ENCODE measurements around the gene ITPKC.
"Not testable (repeated sequence)": the region's sequence is repeated elsewhere in the genome, so short reads cannot be mapped to it uniquely, and the experiment has no call there.

ITPKC gene

GRCh38 chr19:40758491-40758890 is 41.6 kb downstream of the ITPKC start:
- no peak overlapping the region for H3K56ac ChIP-seq (ENCODE audit: low read length)
- no peak overlapping the region for H3K18ac ChIP-seq (ENCODE audit: low read length)
- no peak overlapping the region for H3K27ac ChIP-seq (ENCODE audit: low read depth, low read length)
- H3K79me2 ChIP-seq (ENCODE audit: control insufficient read depth, insufficient read depth, low read length) = peaks cover 45% of the 10 kb centered on the region
- no peak overlapping the region for H4K5ac ChIP-seq (ENCODE audit: low read length)
- no peaks in the 10 kb centered on the region for H3K27me3 ChIP-seq (ENCODE audit: insufficient read depth, low read length, poor library complexity)
- no CpG with 5 or more reads among the region's 3 CpGs for WGBS (ENCODE audit: extremely low coverage, insufficient coverage, low lambda C conversion rate)
- no peak for DNase-seq
- H3K36me3 ChIP-seq (ENCODE audit: control insufficient read depth, insufficient read depth, low read length) = peaks cover 31% of the 10 kb centered on the region
- no peak overlapping the region for H2BK120ac ChIP-seq (ENCODE audit: low read depth, low read length)
- no peak overlapping the region for H3K23ac ChIP-seq (ENCODE audit: low read length)
- H3K4ac ChIP-seq (ENCODE audit: low read depth, low read length) = no peak overlapping the region
- peaks cover 4% of the 10 kb centered on the region for H3K4me1 ChIP-seq (ENCODE audit: control insufficient read depth, low read depth, low read length)
- H3K9ac ChIP-seq (ENCODE audit: low read length) = no peak overlapping the region
- no peak overlapping the region for H3K4me2 ChIP-seq (ENCODE audit: low read length)
- no peak overlapping the region for H2BK5ac ChIP-seq (ENCODE audit: low read length)
- peaks cover 17% of the 10 kb centered on the region for H3K79me1 ChIP-seq (ENCODE audit: low read length)
- H2BK15ac ChIP-seq (replicated peaks; ENCODE audit: low read depth) = no peak overlapping the region
- no peak overlapping the region for H2AK5ac ChIP-seq (ENCODE audit: low read length)
- no peak overlapping the region for H4K8ac ChIP-seq (ENCODE audit: low read depth, low read length)
- H3K4me3 ChIP-seq (ENCODE audit: low read length) = no peak overlapping the region

GRCh38 chr19:40759352-40759751 is 42.4 kb downstream of the ITPKC start:
- Histone ChIP-seq H2AK5ac (ENCODE audit: low read length) (no peak overlapping the region), H2BK15ac (replicated peaks; ENCODE audit: low read depth) (no peak overlapping the region), H2BK120ac (ENCODE audit: low read depth, low read length) (no peak overlapping the region), H3K4me3 (ENCODE audit: low read length) (no peak overlapping the region), H3K4ac (ENCODE audit: low read depth, low read length) (no peak overlapping the region), H3K79me1 (ENCODE audit: low read length) (peaks cover 17% of the 10 kb centered on the region), H3K18ac (ENCODE audit: low read length) (no peak overlapping the region), H3K23ac (ENCODE audit: low read length) (no peak overlapping the region), H3K36me3 (ENCODE audit: control insufficient read depth, insufficient read depth, low read length) (peaks cover 39% of the 10 kb centered on the region), H3K56ac (ENCODE audit: low read length) (no peak overlapping the region), H3K4me2 (ENCODE audit: low read length) (no peak overlapping the region), H3K9ac (ENCODE audit: low read length) (no peak overlapping the region), H2BK5ac (ENCODE audit: low read length) (no peak overlapping the region), H4K5ac (ENCODE audit: low read length) (no peak overlapping the region), H3K27ac (ENCODE audit: low read depth, low read length) (no peak overlapping the region), H3K4me1 (ENCODE audit: control insufficient read depth, low read depth, low read length) (peaks cover 2% of the 10 kb centered on the region), H3K27me3 (ENCODE audit: insufficient read depth, low read length, poor library complexity) (no peaks in the 10 kb centered on the region), H3K79me2 (ENCODE audit: control insufficient read depth, insufficient read depth, low read length) (peaks cover 39% of the 10 kb centered on the region), H4K8ac (ENCODE audit: low read depth, low read length) (no peak overlapping the region)
- WGBS (ENCODE audit: extremely low coverage, insufficient coverage, low lambda C conversion rate) = no CpG with 5 or more reads among the region's 13 CpGs
- no peak for DNase-seq

GRCh38 chr19:40762754-40763470 is 46.0 kb downstream of the ITPKC start:
- Histone ChIP-seq H3K27me3 (ENCODE audit: insufficient read depth, low read length, poor library complexity) (no peaks in the 10 kb centered on the region), H3K23ac (ENCODE audit: low read length) (no peak overlapping the region), H2BK5ac (ENCODE audit: low read length) (no peak overlapping the region), H4K8ac (ENCODE audit: low read depth, low read length) (no peak overlapping the region), H2AK5ac (ENCODE audit: low read length) (no peak overlapping the region), H3K9ac (ENCODE audit: low read length) (no peak overlapping the region), H2BK15ac (replicated peaks; ENCODE audit: low read depth) (no peak overlapping the region), H3K4me2 (ENCODE audit: low read length) (no peak overlapping the region), H3K4me1 (ENCODE audit: control insufficient read depth, low read depth, low read length) (no peaks in the 10 kb centered on the region), H3K4ac (ENCODE audit: low read depth, low read length) (no peak overlapping the region), H3K27ac (ENCODE audit: low read depth, low read length) (no peak overlapping the region), H2BK120ac (ENCODE audit: low read depth, low read length) (no peak overlapping the region), H3K36me3 (ENCODE audit: control insufficient read depth, insufficient read depth, low read length) (peaks cover 45% of the 10 kb centered on the region), H3K56ac (ENCODE audit: low read length) (no peak overlapping the region), H3K18ac (ENCODE audit: low read length) (no peak overlapping the region), H3K4me3 (ENCODE audit: low read length) (no peak overlapping the region), H4K5ac (ENCODE audit: low read length) (no peak overlapping the region), H3K79me1 (ENCODE audit: low read length) (peaks cover 7% of the 10 kb centered on the region), H3K79me2 (ENCODE audit: control insufficient read depth, insufficient read depth, low read length) (peaks cover 6% of the 10 kb centered on the region)
- WGBS (ENCODE audit: extremely low coverage, insufficient coverage, low lambda C conversion rate) = no CpG with 5 or more reads among the region's 17 CpGs
- DNase-seq = no peak

DNA sequence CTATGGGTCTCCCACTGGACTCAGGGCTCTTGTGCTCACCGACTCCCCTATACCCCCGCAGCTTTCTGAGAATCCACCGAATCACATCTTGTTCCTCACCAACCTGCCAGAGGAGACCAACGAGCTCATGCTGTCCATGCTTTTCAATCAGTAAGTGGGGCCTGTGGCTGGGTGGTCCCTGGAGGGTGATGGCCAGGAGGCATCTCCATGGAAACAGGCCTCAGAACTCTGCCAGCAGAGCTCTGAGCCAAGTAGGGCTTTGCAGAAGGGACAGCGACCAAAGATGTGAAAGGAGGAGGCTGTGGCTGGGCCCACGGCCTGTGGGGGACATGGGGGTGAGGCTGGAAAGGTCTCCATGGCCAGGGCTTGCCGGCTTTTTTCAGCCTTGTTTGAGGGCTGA is 46.6 kb downstream of the ITPKC start:
- Histone ChIP-seq H4K5ac (ENCODE audit: low read length) (no peak overlapping the region), H3K36me3 (ENCODE audit: control insufficient read depth, insufficient read depth, low read length) (peaks cover 43% of the 10 kb centered on the region), H3K4me3 (ENCODE audit: low read length) (no peak overlapping the region), H3K9ac (ENCODE audit: low read length) (no peak overlapping the region), H2AK5ac (ENCODE audit: low read length) (no peak overlapping the region), H3K18ac (ENCODE audit: low read length) (no peak overlapping the region), H3K27me3 (ENCODE audit: insufficient read depth, low read length, poor library complexity) (no peaks in the 10 kb centered on the region), H4K8ac (ENCODE audit: low read depth, low read length) (no peak overlapping the region), H3K79me1 (ENCODE audit: low read length) (peaks cover 5% of the 10 kb centered on the region), H3K23ac (ENCODE audit: low read length) (no peak overlapping the region), H3K27ac (ENCODE audit: low read depth, low read length) (no peak overlapping the region), H2BK15ac (replicated peaks; ENCODE audit: low read depth) (no peak overlapping the region), H3K79me2 (ENCODE audit: control insufficient read depth, insufficient read depth, low read length) (peaks cover 4% of the 10 kb centered on the region), H2BK5ac (ENCODE audit: low read length) (no peak overlapping the region), H3K4me2 (ENCODE audit: low read length) (no peak overlapping the region), H3K4me1 (ENCODE audit: control insufficient read depth, low read depth, low read length) (no peaks in the 10 kb centered on the region), H3K56ac (ENCODE audit: low read length) (no peak overlapping the region), H3K4ac (ENCODE audit: low read depth, low read length) (no peak overlapping the region), H2BK120ac (ENCODE audit: low read depth, low read length) (no peak overlapping the region)
- no peak for DNase-seq
- WGBS (ENCODE audit: extremely low coverage, insufficient coverage, low lambda C conversion rate) = no CpG with 5 or more reads among the region's 7 CpGs

DNA sequence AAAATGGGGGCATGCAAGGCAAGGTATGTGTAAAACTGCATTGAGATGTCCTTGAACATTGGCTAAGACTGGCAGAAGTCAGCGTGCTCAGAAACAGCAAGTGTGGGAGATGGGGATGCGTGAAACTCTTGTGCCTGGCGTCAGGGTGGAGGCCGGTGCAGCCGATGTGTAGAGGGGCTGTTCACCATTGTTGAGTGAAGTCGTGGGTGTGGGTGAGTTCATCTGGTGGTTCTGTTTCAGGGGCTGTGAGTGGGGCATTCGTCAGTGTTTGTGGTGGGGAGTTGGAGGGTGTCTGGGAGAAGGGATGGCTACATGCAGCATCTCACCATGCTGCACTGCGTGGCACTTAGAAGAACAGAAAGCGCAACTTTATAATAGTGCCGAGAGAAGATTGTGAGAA is 47.1 kb downstream of the ITPKC start:
- Histone ChIP-seq H3K9ac (ENCODE audit: low read length) (no peak overlapping the region), H4K8ac (ENCODE audit: low read depth, low read length) (no peak overlapping the region), H3K23ac (ENCODE audit: low read length) (no peak overlapping the region), H3K79me1 (ENCODE audit: low read length) (peaks cover 5% of the 10 kb centered on the region), H3K4me3 (ENCODE audit: low read length) (no peak overlapping the region), H2BK120ac (ENCODE audit: low read depth, low read length) (no peak overlapping the region), H3K18ac (ENCODE audit: low read length) (no peak overlapping the region), H3K4me1 (ENCODE audit: control insufficient read depth, low read depth, low read length) (no peaks in the 10 kb centered on the region), H3K56ac (ENCODE audit: low read length) (no peak overlapping the region), H3K27me3 (ENCODE audit: insufficient read depth, low read length, poor library complexity) (no peaks in the 10 kb centered on the region), H2BK5ac (ENCODE audit: low read length) (no peak overlapping the region), H3K4me2 (ENCODE audit: low read length) (no peak overlapping the region), H4K5ac (ENCODE audit: low read length) (no peak overlapping the region), H3K36me3 (ENCODE audit: control insufficient read depth, insufficient read depth, low read length) (peaks cover 43% of the 10 kb centered on the region), H2BK15ac (replicated peaks; ENCODE audit: low read depth) (no peak overlapping the region), H3K4ac (ENCODE audit: low read depth, low read length) (no peak overlapping the region), H3K27ac (ENCODE audit: low read depth, low read length) (no peak overlapping the region), H2AK5ac (ENCODE audit: low read length) (no peak overlapping the region), H3K79me2 (ENCODE audit: control insufficient read depth, insufficient read depth, low read length) (peaks cover 4% of the 10 kb centered on the region)
- WGBS (ENCODE audit: extremely low coverage, insufficient coverage, low lambda C conversion rate) = no CpG with 5 or more reads among the region's 10 CpGs
- DNase-seq = no peak

- H3K23ac ChIP-seq (ENCODE audit: low read length); H3K4me3 ChIP-seq (ENCODE audit: low read length); H3K56ac ChIP-seq (ENCODE audit: low read length); H3K9ac ChIP-seq (ENCODE audit: low read length); H2BK5ac ChIP-seq (ENCODE audit: low read length); H3K4me1 ChIP-seq (ENCODE audit: control insufficient read depth, low read depth, low read length); H4K8ac ChIP-seq (ENCODE audit: low read depth, low read length); H2AK5ac ChIP-seq (ENCODE audit: low read length); H2BK15ac ChIP-seq (replicated peaks; ENCODE audit: low read depth); H3K18ac ChIP-seq (ENCODE audit: low read length); H4K5ac ChIP-seq (ENCODE audit: low read length); H3K27ac ChIP-seq (ENCODE audit: low read depth, low read length); H3K4me2 ChIP-seq (ENCODE audit: low read length); H2BK120ac ChIP-seq (ENCODE audit: low read depth, low read length); H3K79me2 ChIP-seq (ENCODE audit: control insufficient read depth, insufficient read depth, low read length); DNase-seq; H3K27me3 ChIP-seq (ENCODE audit: insufficient read depth, low read length, poor library complexity); H3K79me1 ChIP-seq (ENCODE audit: low read length); H3K4ac ChIP-seq (ENCODE audit: low read depth, low read length): not testable (repeated sequence)
- WGBS (ENCODE audit: extremely low coverage, insufficient coverage, low lambda C conversion rate) = no CpG with 5 or more reads among the region's 13 CpGs
- H3K36me3 ChIP-seq (ENCODE audit: control insufficient read depth, insufficient read depth, low read length) = peaks cover 33% of the 10 kb centered on the region
Measured at GRCh38 chr19:40766385-40766784, 49.5 kb downstream of the ITPKC start.
